Activated CD4-positive, alpha-beta T cell treated with anti-CD3 and anti-CD28 coated beads, Interleukin-2, amount 50 U/mL, for 48 hours (primary cell): ENCODE results near the gene CIZ1.
A peak's percentile ranks its signal among the peaks of the same experiment; 100 is the strongest.
"Not testable (repeated sequence)": the region's sequence is repeated elsewhere in the genome, so short reads cannot be mapped to it uniquely, and the experiment has no call there.

Experiments
- DNase-seq, 2 experiments: peaks; one replicate each; pipeline ENCODE4 v3.0.0-alpha.2; 2020

CIZ1 gene

GRCh38 chr9:128191406-128192046 lies at the start of gene CIZ1:
Gene CIZ1, minus strand, starts transcription at chr9:128191572. Its CDS starts 715 bp downstream, at chr9:128190857.
- peak; percentile 76 to 77 for DNase-seq

GRCh38 chr9:128233817-128234406 lies 42.5 kb upstream of the CIZ1 start:
- DNase-seq: no peak

GRCh38 chr9:128232528-128233428 lies 41.4 kb upstream of the CIZ1 start:
- no peak for DNase-seq

- peak; percentile 11 to 24 for DNase-seq
Observed at GRCh38 chr9:128231638-128232527, 40.5 kb upstream of the CIZ1 start.

GRCh38 chr9:128230897-128231296 lies 39.5 kb upstream of the CIZ1 start:
- DNase-seq: not testable (repeated sequence)

- no peak for DNase-seq
Observed at GRCh38 chr9:128226412-128226801, 35.0 kb upstream of the CIZ1 start.

- DNase-seq: no peak
Observed at GRCh38 chr9:128225770-128226411, 34.5 kb upstream of the CIZ1 start.

GRCh38 chr9:128224877-128225276 lies 33.5 kb upstream of the CIZ1 start:
- DNase-seq: no peak

- no peak for DNase-seq
Observed at GRCh38 chr9:128222880-128223670, 31.7 kb upstream of the CIZ1 start.

- no peak for DNase-seq
Observed at GRCh38 chr9:128222026-128222425, 30.7 kb upstream of the CIZ1 start.

- no peak for DNase-seq
Observed at GRCh38 chr9:128219831-128220230, 28.5 kb upstream of the CIZ1 start.

GRCh38 chr9:128218518-128219389 lies 27.4 kb upstream of the CIZ1 start:
- DNase-seq: peak; percentile 98

GRCh38 chr9:128218172-128218517 lies 26.8 kb upstream of the CIZ1 start:
- no peak for DNase-seq

- no peak for DNase-seq
Observed at GRCh38 chr9:128216781-128217553, 25.6 kb upstream of the CIZ1 start.

GRCh38 chr9:128215491-128216409 lies 24.4 kb upstream of the CIZ1 start:
- no peak for DNase-seq

- no peak for DNase-seq
Observed at GRCh38 chr9:128214571-128215490, 23.5 kb upstream of the CIZ1 start.
